H9 (cell line): ENCODE measurements around the gene CCDC88C. TPM values are rescaled to one million over a fixed set of nuclear protein-coding genes. Genes with fewer than 3 reads are reported as not detected.

Experiments
- DNase-seq: peaks from one replicate; pipeline ENCODE4 v3.0.0-alpha.2; 2017
- H2AFZ ChIP-seq: one replicate; pipeline ENCODE4 v1.6.1; 2013; ENCODE audit warnings: mild to moderate bottlenecking, low read length, control low read depth, moderate library complexity
- H2AK5ac ChIP-seq: 2 replicates; pipeline ENCODE4 v1.6.1; 2013; ENCODE audit warnings: low read length, control low read depth, mixed read lengths; ENCODE audit not compliant: insufficient read length
- H2BK120ac ChIP-seq: one replicate; pipeline ENCODE4 v1.6.1; 2013; ENCODE audit warnings: low read depth, mild to moderate bottlenecking, low read length, control low read depth, inconsistent platforms; ENCODE audit not compliant: poor library complexity, severe bottlenecking
- H2BK12ac ChIP-seq: 2 replicates; pipeline ENCODE4 v1.6.1; 2013; ENCODE audit warnings: low read length, control low read depth, mixed read lengths, low read depth; ENCODE audit not compliant: insufficient read length
- H2BK15ac ChIP-seq: 2 replicates; pipeline ENCODE4 v1.6.1; 2013; ENCODE audit warnings: low read depth, low read length, control low read depth
- H2BK20ac ChIP-seq: one replicate; pipeline ENCODE4 v1.6.1; 2013; ENCODE audit warnings: low read depth, mild to moderate bottlenecking, low read length, control low read depth, inconsistent platforms; ENCODE audit not compliant: poor library complexity, severe bottlenecking
- H2BK5ac ChIP-seq: 2 replicates; pipeline ENCODE4 v1.6.1; 2013; ENCODE audit warnings: low read length, control low read depth, mixed read lengths; ENCODE audit not compliant: insufficient read length
- H3K14ac ChIP-seq: 2 replicates; pipeline ENCODE4 v1.6.1; 2013; ENCODE audit warnings: low read length, control low read depth; ENCODE audit not compliant: insufficient read depth
- H3K18ac ChIP-seq: 2 replicates; pipeline ENCODE4 v1.6.1; 2013; ENCODE audit warnings: low read depth, mild to moderate bottlenecking, mixed read lengths, low read length, control low read depth; ENCODE audit not compliant: insufficient read length
- H3K23ac ChIP-seq: 2 replicates; pipeline ENCODE4 v1.6.1; 2013; ENCODE audit warnings: low read length, control low read depth, mixed read lengths, low read depth; ENCODE audit not compliant: insufficient read length
- H3K23me2 ChIP-seq: 2 replicates; pipeline ENCODE4 v1.6.1; 2013; ENCODE audit warnings: low read depth, mild to moderate bottlenecking, mixed read lengths, low read length, control low read depth; ENCODE audit not compliant: insufficient read length, poor library complexity, severe bottlenecking
- H3K27ac ChIP-seq: 2 replicates; pipeline ENCODE4 v1.5.1; 2013; ENCODE audit warnings: low read length, control low read depth, mixed read lengths, low read depth; ENCODE audit not compliant: insufficient read length
- H3K27me3 ChIP-seq: 2 replicates; pipeline ENCODE4 v1.6.1; 2013; ENCODE audit warnings: low read length, control low read depth, inconsistent platforms; ENCODE audit not compliant: insufficient read depth
- H3K4ac ChIP-seq: 2 replicates; pipeline ENCODE4 v1.6.1; 2013; ENCODE audit warnings: low read depth, mild to moderate bottlenecking, control low read depth, inconsistent platforms, low read length, moderate library complexity
- H3K4me1 ChIP-seq: 2 replicates; pipeline ENCODE4 v1.6.1; 2013; ENCODE audit warnings: low read length, control low read depth, inconsistent platforms; ENCODE audit not compliant: insufficient read depth
- H3K4me2 ChIP-seq: 2 replicates; pipeline ENCODE4 v1.6.1; 2013; ENCODE audit warnings: low read length, control low read depth, mixed read lengths; ENCODE audit not compliant: insufficient read length, insufficient read depth
- H3K56ac ChIP-seq: 2 replicates; pipeline ENCODE4 v1.6.1; 2013; ENCODE audit warnings: low read depth, mild to moderate bottlenecking, mixed read lengths, low read length, control low read depth; ENCODE audit not compliant: insufficient read length
- H3K79me1 ChIP-seq: 2 replicates; pipeline ENCODE4 v1.6.1; 2013; ENCODE audit warnings: low read depth, mild to moderate bottlenecking, moderate library complexity, low read length, control low read depth, inconsistent platforms; ENCODE audit not compliant: insufficient read depth, poor library complexity, severe bottlenecking
- H3K79me2 ChIP-seq: 2 replicates; pipeline ENCODE4 v1.6.1; 2013; ENCODE audit warnings: low read length, control low read depth, inconsistent platforms; ENCODE audit not compliant: insufficient read depth
- H3K9ac ChIP-seq: 2 replicates; pipeline ENCODE4 v1.6.1; 2013; ENCODE audit warnings: low read length, control low read depth, mixed read lengths; ENCODE audit not compliant: insufficient read length; ENCODE audit errors: extremely low read depth
- H3K9me3 ChIP-seq: one replicate; pipeline ENCODE4 v1.6.1; 2013; ENCODE audit warnings: low read depth, low read length, inconsistent platforms; ENCODE audit not compliant: control insufficient read depth
- H3T11ph ChIP-seq: one replicate; pipeline ENCODE4 v1.6.1; 2013; ENCODE audit warnings: mild to moderate bottlenecking, low read length, control low read depth, inconsistent platforms
- H4K20me1 ChIP-seq: one replicate; pipeline ENCODE4 v1.6.1; 2013; ENCODE audit not compliant: control insufficient read depth, insufficient read length, insufficient read depth
- H4K5ac ChIP-seq: 2 replicates; pipeline ENCODE4 v1.6.1; 2013; ENCODE audit warnings: low read depth, mild to moderate bottlenecking, mixed read lengths, low read length, control low read depth; ENCODE audit not compliant: insufficient read length
- H4K8ac ChIP-seq: replicated peaks from 2 replicates; pipeline ENCODE4 v1.6.1; 2013; ENCODE audit warnings: low read length, control low read depth, mixed read lengths, low read depth; ENCODE audit not compliant: insufficient read length
- H4K91ac ChIP-seq: 2 replicates; pipeline ENCODE4 v1.6.1; 2013; ENCODE audit warnings: low read depth, mild to moderate bottlenecking, moderate library complexity, mixed read lengths, low read length, control low read depth; ENCODE audit not compliant: insufficient read length
- H3K27ac Mint-ChIP-seq, 3 experiments: 2 replicates in 2 of 3; 3 replicates in 1 of 3; pipeline ENCODE4 v1.8.0; 2020 to 2021; ENCODE audit warnings: mixed read lengths in 3 of 3, mild to moderate bottlenecking in 1 of 3, moderate library complexity in 1 of 3
- H3K27me3 Mint-ChIP-seq: 2 replicates; pipeline ENCODE4 v1.8.0; 2021; ENCODE audit warnings: low read depth, mild to moderate bottlenecking, moderate library complexity, mixed read lengths
- H3K36me3 Mint-ChIP-seq, 3 experiments: 2 replicates in 2 of 3; 3 replicates in 1 of 3; pipeline ENCODE4 v1.8.0; 2020 to 2021; ENCODE audit warnings: low read depth in 3 of 3, mixed read lengths in 3 of 3; ENCODE audit not compliant: insufficient read depth in 1 of 3
- H3K4me1 Mint-ChIP-seq, 2 experiments: 2 replicates each; pipeline ENCODE4 v1.8.0; 2020; ENCODE audit warnings: mixed read lengths in 2 of 2
- H3K4me3 Mint-ChIP-seq, 2 experiments: 2 replicates in 1 of 2; 3 replicates in 1 of 2; pipeline ENCODE4 v1.8.0; 2020 to 2021; ENCODE audit warnings: mild to moderate bottlenecking in 2 of 2, mixed read lengths in 2 of 2, moderate library complexity in 1 of 2
- H3K9me3 Mint-ChIP-seq, 2 experiments: 2 replicates in 1 of 2; 3 replicates in 1 of 2; pipeline ENCODE4 v1.8.0; 2020; ENCODE audit warnings: mild to moderate bottlenecking in 2 of 2, mixed read lengths in 2 of 2, moderate library complexity in 1 of 2
- total RNA-seq: library from RNA; stranded (reverse); gene quantifications from 2 replicates; pipeline ENCODE4 v1.2.1, GENCODE V29; 2021
- TF ChIP-seq, protein P1 (sequence below): fragments of 200-600 bp; sonication (generic); conservative IDR thresholded peaks from 3 replicates; pipeline ENCODE4 v1.8.0; 2021; ENCODE audit warnings: antibody characterized with exemption, mild to moderate bottlenecking

CCDC88C gene
- total RNA-seq, 1 experiment from 2014 or later = 52.4 TPM

DNA sequence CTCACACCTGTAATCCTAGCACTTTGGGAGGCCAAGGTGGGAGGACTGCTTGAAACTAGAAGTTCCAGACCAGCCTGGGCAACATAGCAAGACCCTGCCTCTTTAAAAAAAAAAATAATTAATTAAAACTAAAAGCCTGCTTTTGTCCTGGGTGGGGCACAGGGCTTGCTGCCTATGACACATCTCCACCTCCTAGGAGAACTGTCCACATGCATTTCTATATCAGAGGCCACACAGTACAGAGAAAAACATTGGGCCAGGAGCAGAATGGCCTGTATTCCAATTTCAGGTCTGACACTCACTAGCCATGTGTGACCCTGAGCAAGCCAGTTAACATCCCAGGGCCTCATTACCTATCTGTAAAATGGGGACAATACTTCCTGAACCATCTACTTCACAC is 31.9 kb downstream of the CCDC88C start:
- no peak for DNase-seq
- Histone ChIP-seq H3K79me2 (peaks cover 27% of the 10 kb centered on the region; the same call in 1 of the 2 replicates), H2BK20ac (no peak overlapping the region), H4K8ac (no peak overlapping the region), H4K20me1 (no peaks in the 10 kb centered on the region), H3K27me3 (no peaks in the 10 kb centered on the region), H2BK120ac (no peak overlapping the region), H3K9me3 (no peaks in the 10 kb centered on the region), H2AK5ac (no peak overlapping the region), H2BK5ac (no peak overlapping the region), H3K56ac (no peak overlapping the region), H4K91ac (no peak overlapping the region), H3K18ac (no peak overlapping the region), H3K9ac (no peak overlapping the region), H3K23ac (no peak overlapping the region), H4K5ac (no peak overlapping the region), H2AFZ (no peak overlapping the region), H3K4me2 (no peak overlapping the region), H3T11ph (no peak overlapping the region), H3K4ac (no peak overlapping the region), H3K79me1 (peaks cover 14% of the 10 kb centered on the region), H3K23me2 (no peaks in the 10 kb centered on the region), H2BK15ac (no peak overlapping the region), H2BK12ac (no peak overlapping the region), H3K27ac (no peak overlapping the region), H3K4me1 (peaks cover 17% of the 10 kb centered on the region), H3K14ac (no peak overlapping the region)
- peaks cover 0 to 3% (median 0%) of the 10 kb centered on the region in 3 experiments; a peak in 4 of 7 replicates for H3K36me3 Mint-ChIP-seq
- H3K27me3 Mint-ChIP-seq = no peaks in the 10 kb centered on the region
- TF ChIP-seq, protein P1, sequence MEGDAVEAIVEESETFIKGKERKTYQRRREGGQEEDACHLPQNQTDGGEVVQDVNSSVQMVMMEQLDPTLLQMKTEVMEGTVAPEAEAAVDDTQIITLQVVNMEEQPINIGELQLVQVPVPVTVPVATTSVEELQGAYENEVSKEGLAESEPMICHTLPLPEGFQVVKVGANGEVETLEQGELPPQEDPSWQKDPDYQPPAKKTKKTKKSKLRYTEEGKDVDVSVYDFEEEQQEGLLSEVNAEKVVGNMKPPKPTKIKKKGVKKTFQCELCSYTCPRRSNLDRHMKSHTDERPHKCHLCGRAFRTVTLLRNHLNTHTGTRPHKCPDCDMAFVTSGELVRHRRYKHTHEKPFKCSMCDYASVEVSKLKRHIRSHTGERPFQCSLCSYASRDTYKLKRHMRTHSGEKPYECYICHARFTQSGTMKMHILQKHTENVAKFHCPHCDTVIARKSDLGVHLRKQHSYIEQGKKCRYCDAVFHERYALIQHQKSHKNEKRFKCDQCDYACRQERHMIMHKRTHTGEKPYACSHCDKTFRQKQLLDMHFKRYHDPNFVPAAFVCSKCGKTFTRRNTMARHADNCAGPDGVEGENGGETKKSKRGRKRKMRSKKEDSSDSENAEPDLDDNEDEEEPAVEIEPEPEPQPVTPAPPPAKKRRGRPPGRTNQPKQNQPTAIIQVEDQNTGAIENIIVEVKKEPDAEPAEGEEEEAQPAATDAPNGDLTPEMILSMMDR = no peak
- H3K9me3 Mint-ChIP-seq = no peaks in the 10 kb centered on the region; a peak in 1 of 5 replicates
- H3K4me3 Mint-ChIP-seq = no peak overlapping the region
- peaks cover 63 to 65% of the 10 kb centered on the region in 2 experiments for H3K4me1 Mint-ChIP-seq
- no peak overlapping the region for H3K27ac Mint-ChIP-seq
